AG04450 (cell line): ENCODE measurements around the gene ASIC2. TPM values are rescaled to one million over a fixed set of nuclear protein-coding genes. Genes with fewer than 3 reads are reported as not detected.
A peak's percentile ranks its signal among the peaks of the same experiment; 100 is the strongest.

Experiments used
- CTCF ChIA-PET: fragments of 300-600, 350-600 bp; formaldehyde crosslinking; extraction: SDS; loops from one replicate; lab custom pipeline; 2022; ENCODE audit warnings: antibody characterized with exemption, inconsistent platforms; lab: Charles Lee
- POLR2A ChIA-PET: fragments of 350-600 bp; formaldehyde crosslinking; extraction: SDS; loops from one replicate; lab custom pipeline; 2021; ENCODE audit warnings: antibody characterized with exemption, inconsistent platforms; lab: Yijun Ruan, JAX
- DNase-seq: peaks from one replicate; pipeline ENCODE4 v3.0.0-alpha.2; 2011; ENCODE audit warnings: low read depth, low spot score
- H3K27ac ChIP-seq: one replicate; pipeline ENCODE4 v1.5.1; 2012; ENCODE audit warnings: low read depth, low read length, control low read depth
- H3K27me3 ChIP-seq: one replicate; pipeline ENCODE4 v1.6.0; 2012; ENCODE audit warnings: low read length; ENCODE audit not compliant: control insufficient read depth, insufficient read depth
- H3K4me3 ChIP-seq: 2 replicates; pipeline ENCODE4 v1.5.1; 2011; ENCODE audit warnings: mild to moderate bottlenecking, low read depth, low read length, control low read depth
- H3K9me3 ChIP-seq: 2 replicates; pipeline ENCODE4 v1.5.1; 2012; ENCODE audit warnings: low read length; ENCODE audit not compliant: control insufficient read depth, insufficient read depth
- CTCF ChIP-seq: IDR thresholded peaks from 2 replicates; pipeline ENCODE4 v1.5.1; 2011; ENCODE audit warnings: low read depth, low read length, control low read depth, inconsistent platforms
- polyA plus RNA-seq: library from polyadenylated mRNA; depleted of rRNA; stranded (reverse); fragments of >200 nt; gene quantifications from 2 replicates; pipeline ENCODE4 v1.2.3, GENCODE V29; 2011

The ASIC2 gene
- polyA plus RNA-seq, 1 experiment = 0.19 TPM

GRCh38 chr17:33009636-33010035 is 283.5 kb downstream of the ASIC2 start:
- ChIA-PET CTCF (interaction anchor here (1.1 to 4.2 kb wide), 4 partner anchors 11 to 226 kb away, joined by 3 to 43 read pairs (median 4); no protein-coding TSS in a partner anchor), POLR2A (no interaction called here)
- Histone ChIP-seq H3K27me3 (no peaks in the 10 kb centered on the region), H3K4me3 (no peak overlapping the region), H3K27ac (no peak overlapping the region), H3K9me3 (no peaks in the 10 kb centered on the region; the same call in 1 of the 2 replicates)
- DNase-seq = no peak
- no peak for TF ChIP-seq CTCF

- POLR2A ChIA-PET = no interaction called here
- no peak overlapping the region for H3K4me3 ChIP-seq
- H3K9me3 ChIP-seq = no peaks in the 10 kb centered on the region
- no peak for DNase-seq
- no peak for TF ChIP-seq CTCF
- H3K27me3 ChIP-seq = peaks cover 3% of the 10 kb centered on the region
- H3K27ac ChIP-seq = no peak overlapping the region
- CTCF ChIA-PET = interaction anchor here (1.3 kb wide), 1 partner anchor 9 kb away, joined by 6 read pairs; no protein-coding TSS in a partner anchor
These were observed 285.9 kb downstream of the ASIC2 start for GRCh38 chr17:33007186-33007585.

DNA sequence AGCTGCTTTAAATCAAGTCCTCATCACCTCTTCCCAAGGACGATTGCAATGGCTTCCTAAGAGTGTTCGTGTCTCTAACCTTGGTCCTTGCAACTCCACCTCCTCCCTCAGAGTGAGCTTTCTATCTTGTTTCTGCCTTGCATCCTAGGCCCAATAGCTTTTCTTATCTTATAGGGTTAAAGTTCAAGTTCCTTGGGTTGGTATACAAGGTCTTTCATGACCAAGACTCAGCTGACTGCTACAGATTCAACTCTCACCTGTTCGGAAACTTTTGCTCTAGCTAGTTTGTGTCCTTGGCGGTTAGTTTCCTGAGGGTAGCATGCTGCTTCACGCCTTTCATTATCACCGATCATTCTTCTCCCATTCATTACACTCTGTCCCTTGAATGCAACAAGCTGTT is 290.8 kb downstream of the ASIC2 start:
- no peak overlapping the region for H3K27ac ChIP-seq
- TF ChIP-seq CTCF = no peak
- ChIA-PET CTCF (interaction anchor here (0.8 to 1.4 kb wide), 5 partner anchors 13 to 219 kb away, joined by 3 to 7 read pairs (median 4); partner anchors contain the start of gene MYO1D), POLR2A (no interaction called here)
- DNase-seq = no peak
- H3K4me3 ChIP-seq = no peak overlapping the region
- peaks cover 3% of the 10 kb centered on the region for H3K27me3 ChIP-seq
- H3K9me3 ChIP-seq = no peaks in the 10 kb centered on the region

DNA sequence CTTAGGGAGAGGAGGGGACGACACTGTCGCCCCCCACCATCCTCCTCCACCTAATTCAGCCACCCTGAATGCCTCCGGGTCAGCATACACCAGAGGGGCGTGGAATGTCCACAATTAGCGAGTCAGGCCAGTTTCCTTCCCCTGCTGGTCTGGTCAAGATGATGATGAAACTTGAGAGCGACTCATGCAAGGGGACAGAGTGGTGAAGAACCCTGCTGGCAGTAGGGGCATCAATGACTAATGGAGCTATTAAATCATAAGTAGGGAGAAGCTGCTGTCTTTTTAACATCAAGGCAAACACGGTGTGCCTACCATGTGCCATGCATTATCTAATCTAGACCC is 294.2 kb downstream of the ASIC2 start:
- no peak for TF ChIP-seq CTCF
- H3K4me3 ChIP-seq = peak overlapping the region; percentile 18; the same call in 1 of the 2 replicates
- H3K9me3 ChIP-seq = no peaks in the 10 kb centered on the region; the same call in 1 of the 2 replicates
- CTCF ChIA-PET = interaction anchor here (0.6 to 5.7 kb wide), 27 partner anchors 8 to 780 kb away, joined by 3 to 85 read pairs (median 4); partner anchors contain the start of genes MYO1D and TMEM98
- no peak for DNase-seq
- peaks cover 14% of the 10 kb centered on the region for H3K27me3 ChIP-seq
- H3K27ac ChIP-seq = peak overlapping the region; percentile 11
- POLR2A ChIA-PET = no interaction called here

DNA sequence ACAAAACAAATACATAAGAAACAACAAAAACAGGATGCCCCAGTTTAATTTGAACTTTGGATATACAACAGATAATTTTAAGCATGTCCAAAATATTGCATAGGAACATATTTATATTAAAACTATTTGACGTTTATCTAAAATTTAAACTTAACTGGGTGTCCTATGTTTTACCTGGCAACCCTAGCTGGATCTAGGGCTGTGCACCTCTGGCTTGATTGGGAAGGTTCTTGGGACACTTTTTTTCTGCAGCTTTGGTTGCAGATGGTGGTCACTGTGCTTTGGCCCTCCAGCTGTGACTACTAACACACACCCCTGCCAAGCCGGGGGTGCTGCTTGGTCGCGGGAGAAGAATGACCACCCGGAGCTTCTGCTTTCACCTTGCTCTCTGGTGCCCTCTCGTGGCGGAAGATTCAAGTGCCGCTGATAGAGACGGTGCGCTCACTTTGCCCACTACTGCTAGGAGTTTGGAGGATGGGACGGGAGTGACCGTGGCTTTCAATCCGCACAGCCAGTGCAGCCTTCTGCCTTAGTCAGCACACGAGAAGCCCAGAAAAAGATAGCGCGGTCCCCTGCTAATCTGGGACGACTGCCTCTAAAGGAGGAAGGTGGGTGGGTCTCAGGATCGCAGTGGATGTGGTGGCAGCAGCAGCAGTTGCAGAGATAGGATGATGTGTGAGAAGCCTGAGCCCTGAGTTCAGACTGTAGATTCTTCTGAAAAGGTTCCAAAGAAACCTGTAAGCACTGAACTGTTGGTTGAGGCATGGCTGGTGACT is 294.8 kb downstream of the ASIC2 start:
- peak; percentile 92 for TF ChIP-seq CTCF
- POLR2A ChIA-PET = no interaction called here
- H3K27ac ChIP-seq = peak overlapping the region; percentile 11
- H3K27me3 ChIP-seq = peaks cover 14% of the 10 kb centered on the region
- peak; percentile 33 for DNase-seq
- no peaks in the 10 kb centered on the region; the same call in 1 of the 2 replicates for H3K9me3 ChIP-seq
- H3K4me3 ChIP-seq = peak overlapping the region; percentile 18
- CTCF ChIA-PET = interaction anchor here (0.5 to 5.7 kb wide), 45 partner anchors 8 to 781 kb away, joined by 3 to 85 read pairs (median 4); partner anchors contain the start of gene MYO1D
